ENCODE results near the gene BMPER.

DNA sequence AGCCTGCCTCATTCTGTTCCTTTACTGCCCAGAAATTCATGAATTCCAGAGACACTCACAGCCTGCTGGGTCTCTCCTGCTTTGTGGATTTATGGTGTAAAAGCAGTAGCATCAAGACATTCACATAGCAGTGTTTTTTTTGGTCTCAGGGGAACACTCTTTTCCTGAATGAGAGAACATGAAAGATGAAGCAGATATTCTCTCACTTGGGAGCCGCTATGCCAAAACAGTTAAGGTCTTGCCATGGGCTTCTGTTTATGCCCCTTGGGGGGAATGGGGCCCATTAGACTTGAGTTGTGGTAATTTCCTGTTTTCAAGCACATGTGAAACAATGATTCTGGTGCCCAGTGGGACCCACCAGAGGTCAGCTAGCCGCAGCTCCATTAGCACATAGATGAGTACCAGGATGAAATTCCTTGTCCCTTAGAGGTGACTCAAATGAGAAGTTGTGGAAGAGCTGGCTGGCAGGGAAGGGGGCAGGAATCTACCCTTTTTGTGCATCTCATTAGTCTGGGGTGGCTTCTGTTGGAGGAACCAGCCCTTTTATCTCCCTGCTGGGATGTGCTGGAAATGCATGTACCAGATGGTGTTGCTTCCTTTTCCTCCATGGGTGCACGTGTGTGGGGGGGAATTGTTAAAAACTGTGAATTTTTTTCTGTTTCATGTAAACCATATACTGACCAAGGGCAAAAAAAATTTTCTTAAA, 13.3 kb downstream of the BMPER start:
- no peak for TF ChIP-seq POLR2A (IDR thresholded peaks at IDR 0.05)
- TF ChIP-seq CTCF (IDR thresholded peaks at IDR 0.05), result no peak

All from thyroid gland (tissue), 4 donors.